Measurements from ENCODE around the gene DLGAP1.

DLGAP1 gene

DNA sequence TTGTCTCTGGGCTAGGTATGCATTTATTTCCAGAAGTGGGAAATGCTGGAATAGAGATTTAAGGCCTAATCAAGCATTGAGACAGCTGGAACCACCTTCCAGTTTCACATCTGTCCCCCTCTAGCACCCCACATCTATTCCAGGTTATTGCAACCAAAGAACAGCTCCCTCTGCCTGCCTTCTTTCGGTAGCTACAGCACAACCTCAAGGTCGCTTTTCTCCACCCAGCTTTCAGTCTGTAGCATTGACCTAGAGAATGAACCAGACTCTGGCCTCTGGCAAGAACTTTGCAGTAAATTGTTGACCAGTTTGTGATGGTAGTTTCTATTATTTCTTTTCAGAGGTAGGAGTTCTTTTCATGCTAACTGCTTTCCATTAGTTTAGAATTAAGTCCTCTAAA is 484.2 kb downstream of the DLGAP1 start:
- no peak for DNase-seq
- no peak for TF ChIP-seq GATA1 (IDR thresholded peaks at IDR 0.05; ENCODE audit: low read depth, low read length)
- TF ChIP-seq POLR2A (IDR thresholded peaks at IDR 0.05; ENCODE audit: low read length) = no peak

DNA sequence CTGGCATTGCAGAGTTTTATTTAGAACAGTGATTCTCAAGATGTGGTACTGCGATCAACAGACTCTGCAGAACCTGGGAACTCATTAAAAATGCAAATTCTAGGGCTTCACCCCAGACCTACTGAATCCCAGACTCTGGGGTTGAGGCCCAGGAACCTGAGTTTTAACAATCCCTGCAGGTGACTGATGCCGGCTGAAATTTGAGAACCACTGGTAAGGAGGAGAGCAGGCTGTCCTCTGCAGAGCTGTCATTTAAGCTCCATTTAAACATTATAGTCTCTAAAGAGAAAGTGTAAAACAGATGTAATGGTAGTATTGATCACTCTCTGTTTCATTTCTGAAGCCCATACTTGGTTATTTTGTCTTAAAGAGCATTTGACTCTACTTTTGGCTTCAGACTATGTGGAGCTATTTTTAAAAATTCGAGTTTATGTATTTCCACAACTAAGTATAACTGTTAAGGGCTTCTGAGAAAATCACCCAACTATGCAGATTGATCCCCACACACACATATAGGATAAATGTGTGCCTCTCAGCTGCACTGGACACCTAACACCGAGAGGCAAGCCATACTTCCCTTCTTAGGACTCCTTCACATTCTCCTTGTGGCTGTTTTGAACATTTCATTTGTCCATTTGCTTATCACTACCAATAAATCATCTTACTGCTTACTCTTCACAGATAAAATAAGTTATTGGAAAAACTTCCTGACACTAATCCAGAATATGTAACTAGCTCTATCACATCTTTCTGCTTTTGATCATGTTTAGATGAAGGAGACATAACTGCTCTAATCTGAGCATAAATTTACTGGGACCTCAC is 487.5 kb downstream of the DLGAP1 start:
- TF ChIP-seq POLR2A (IDR thresholded peaks at IDR 0.05; ENCODE audit: low read length) (no peak), GATA1 (IDR thresholded peaks at IDR 0.05; ENCODE audit: low read depth, low read length) (no peak)
- DNase-seq = no peak

DNA sequence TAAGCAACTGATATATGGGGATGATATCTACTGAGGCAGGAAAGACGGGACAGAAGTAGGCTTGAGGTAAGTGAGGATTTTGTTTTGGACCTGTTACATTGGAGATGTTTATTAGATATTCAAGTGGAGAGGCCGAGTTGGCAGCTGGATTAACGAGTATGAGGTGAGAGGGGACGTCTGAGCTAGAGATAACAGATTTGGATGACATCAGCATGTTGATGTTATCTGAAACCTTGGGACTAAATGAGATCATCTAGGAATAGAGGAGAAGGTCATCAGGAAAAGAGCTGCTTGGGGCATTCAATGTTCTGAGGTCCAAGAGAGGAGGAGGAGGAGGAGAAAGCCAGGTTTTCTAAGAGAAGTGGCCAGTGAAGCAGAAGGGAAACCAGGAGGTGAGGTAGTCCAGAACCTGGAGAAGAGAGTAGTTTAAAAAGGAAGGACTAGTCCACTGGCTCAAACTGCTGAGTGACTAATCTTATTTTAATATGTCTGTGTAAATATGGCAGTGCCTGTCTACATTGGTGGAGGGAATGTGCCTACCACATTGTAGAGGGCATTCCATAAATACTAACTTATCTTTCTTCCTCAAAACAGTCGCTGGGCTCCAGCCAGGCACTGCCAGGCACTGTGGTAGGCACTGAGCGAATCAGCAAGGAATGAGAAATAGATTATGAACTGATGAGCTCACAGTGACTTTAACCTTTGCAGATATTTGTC is 488.3 kb downstream of the DLGAP1 start:
- TF ChIP-seq GATA1 (IDR thresholded peaks at IDR 0.05; ENCODE audit: low read depth, low read length) (no peak), POLR2A (IDR thresholded peaks at IDR 0.05; ENCODE audit: low read length) (no peak)
- DNase-seq = no peak

DNA sequence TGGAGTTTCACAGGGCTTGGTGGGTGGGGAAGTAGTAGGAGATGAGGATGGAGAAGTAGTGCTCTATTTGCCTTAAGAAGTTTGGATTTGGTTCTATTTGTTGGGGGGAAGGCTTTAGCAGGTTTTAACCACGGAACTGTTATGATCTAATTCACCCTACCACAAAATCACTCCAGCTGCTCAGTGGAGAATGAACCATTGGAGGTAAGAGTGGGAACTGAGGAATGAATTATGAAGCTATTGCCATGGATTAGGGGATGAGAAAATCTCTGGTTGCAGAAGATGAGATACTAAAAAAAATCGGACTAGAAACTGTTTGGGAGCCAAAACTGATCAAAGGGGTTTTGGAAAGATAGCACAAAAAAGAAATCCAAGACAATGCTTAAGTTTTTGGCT is 488.9 kb downstream of the DLGAP1 start:
- DNase-seq = no peak
- TF ChIP-seq POLR2A (IDR thresholded peaks at IDR 0.05; ENCODE audit: low read length) (no peak), GATA1 (IDR thresholded peaks at IDR 0.05; ENCODE audit: low read depth, low read length) (no peak)

DNA sequence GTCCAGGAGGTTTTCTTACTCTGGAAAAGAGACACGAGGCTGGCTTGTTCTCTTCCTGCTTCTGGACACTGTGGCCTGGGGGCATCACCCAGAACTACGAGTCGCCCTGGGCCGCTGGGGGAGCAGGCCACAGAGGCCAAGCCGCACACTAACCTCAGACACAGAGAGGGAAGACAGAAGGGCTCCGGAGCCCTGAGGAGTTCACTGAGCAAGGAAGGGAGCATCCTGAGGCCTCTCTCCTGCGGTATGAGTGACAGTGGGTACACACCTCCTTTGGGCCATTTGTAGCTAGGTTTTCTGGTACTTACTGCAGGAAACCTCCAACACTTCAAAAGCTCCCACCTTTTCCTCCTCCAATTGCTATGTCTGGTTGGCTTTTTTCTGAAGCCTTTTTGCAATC is 494.1 kb downstream of the DLGAP1 start:
- DNase-seq = no peak
- no peak for TF ChIP-seq POLR2A (IDR thresholded peaks at IDR 0.05; ENCODE audit: low read length)
- no peak for TF ChIP-seq GATA1 (IDR thresholded peaks at IDR 0.05; ENCODE audit: low read depth, low read length)

DNA sequence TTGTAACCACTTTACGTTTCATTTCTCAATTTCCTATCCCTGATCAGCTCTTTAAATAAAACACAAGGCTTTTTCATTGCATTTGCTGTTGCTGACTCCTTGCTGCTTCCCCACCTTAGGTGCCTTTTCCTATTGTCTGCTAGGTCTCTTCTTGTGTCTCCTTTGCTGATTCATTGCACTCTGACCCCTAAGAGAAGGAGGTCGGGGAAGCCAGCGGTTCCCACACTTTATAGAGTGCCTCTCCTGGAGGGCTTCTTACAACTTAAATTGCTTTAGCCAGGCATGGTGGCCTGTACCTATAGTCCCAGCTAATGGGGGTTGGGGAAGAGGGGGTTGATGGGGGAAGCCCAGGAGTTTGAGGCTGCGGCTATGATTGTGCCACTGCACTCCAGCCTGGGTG is 495.0 kb downstream of the DLGAP1 start:
- DNase-seq = no peak
- TF ChIP-seq GATA1 (IDR thresholded peaks at IDR 0.05; ENCODE audit: low read depth, low read length) = no peak

DNA sequence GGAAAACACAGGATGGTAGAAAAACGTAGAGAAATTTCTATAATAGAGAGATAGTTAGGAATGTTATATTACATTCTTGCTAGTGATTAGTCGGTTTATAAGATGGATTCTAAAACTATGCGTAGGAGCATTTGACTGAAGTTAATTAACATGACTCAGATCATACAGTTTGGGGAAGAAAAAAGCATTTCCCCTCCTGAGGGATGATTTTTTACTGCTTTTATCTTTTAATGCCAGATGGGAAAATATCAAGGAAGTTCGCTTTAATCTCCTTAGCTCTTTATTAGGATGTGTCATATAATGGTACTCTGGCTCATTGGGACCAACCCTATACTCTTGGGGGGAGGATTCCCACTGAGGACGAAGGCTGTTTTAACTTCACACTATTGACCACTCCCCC is 503.1 kb downstream of the DLGAP1 start:
- TF ChIP-seq POLR2A (IDR thresholded peaks at IDR 0.05; ENCODE audit: low read length) (no peak), GATA1 (IDR thresholded peaks at IDR 0.05; ENCODE audit: low read depth, low read length) (no peak)
- no peak for DNase-seq

DNA sequence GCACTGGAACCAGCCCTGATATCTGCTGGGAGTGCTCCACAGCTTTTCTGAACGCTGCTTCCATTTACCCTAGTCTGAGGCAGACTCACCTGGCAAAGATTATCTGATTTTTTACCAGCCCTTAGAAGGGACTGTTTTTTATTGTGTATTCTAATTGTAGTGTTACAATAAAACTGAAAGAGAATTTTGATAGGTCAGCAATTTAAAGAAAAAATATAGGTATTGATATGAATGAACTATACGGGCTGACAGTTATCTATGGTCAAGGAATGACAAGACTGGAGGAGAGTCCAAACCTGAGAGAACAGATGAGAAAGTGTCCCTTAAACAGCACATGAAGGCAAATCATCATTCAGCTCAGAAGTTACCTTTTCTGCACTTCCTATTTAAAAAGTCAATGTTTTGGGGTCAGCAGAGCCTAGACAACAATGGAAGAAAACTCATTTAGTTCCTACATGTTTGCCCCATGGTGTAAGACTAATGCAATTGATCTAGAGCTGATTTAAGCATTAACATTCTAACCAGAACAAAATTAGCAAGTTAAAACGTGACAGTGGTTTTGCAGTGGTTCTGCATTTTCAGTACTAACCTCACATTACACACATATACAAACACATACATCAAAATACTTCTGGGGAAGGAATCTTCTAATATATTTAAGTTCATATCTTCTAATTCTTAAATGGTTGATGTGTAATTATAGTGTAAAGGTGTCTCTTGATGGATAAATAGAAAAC is 504.3 kb downstream of the DLGAP1 start:
- DNase-seq = no peak
- TF ChIP-seq GATA1 (IDR thresholded peaks at IDR 0.05; ENCODE audit: low read depth, low read length) (no peak), POLR2A (IDR thresholded peaks at IDR 0.05; ENCODE audit: low read length) (no peak)

DNA sequence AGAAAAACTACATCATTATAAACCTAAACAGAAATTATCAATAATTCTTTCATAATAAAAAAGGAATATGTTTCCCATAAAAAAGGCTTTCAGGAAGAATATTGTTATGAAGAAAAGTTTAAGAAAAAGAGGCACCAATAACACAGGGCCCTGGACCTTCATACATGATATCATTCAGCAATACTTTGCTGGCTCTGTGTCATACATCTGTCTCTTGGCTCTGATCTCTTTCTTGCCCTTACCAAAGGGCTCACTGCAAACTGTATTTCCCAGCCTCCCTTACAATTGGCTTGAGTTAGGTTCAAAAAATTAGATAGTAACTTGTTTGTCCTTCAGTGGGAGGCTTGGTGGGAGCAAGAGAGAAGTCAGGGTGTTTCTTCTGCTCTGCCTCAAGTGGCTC is 506.1 kb downstream of the DLGAP1 start:
- TF ChIP-seq GATA1 (IDR thresholded peaks at IDR 0.05; ENCODE audit: low read depth, low read length) (no peak), POLR2A (IDR thresholded peaks at IDR 0.05; ENCODE audit: low read length) (no peak)
- no peak for DNase-seq

DNA sequence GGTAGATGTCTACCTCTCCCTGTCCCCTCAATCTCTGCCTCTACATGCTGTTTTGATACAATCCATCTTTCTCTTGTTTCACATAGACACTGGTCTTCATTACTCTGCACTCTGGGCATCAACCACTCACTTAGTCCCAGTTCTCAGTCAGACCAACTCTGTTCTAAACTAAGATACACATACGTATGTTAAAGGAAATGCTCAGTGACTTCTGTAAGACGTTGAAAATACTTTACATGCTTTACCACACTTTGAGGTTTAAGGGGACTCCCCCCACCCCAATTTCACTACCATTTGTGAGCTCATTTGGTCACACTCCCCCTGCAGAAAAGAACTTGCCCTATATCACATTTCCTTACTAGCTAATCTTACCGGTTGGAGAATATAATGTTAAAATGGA is 507.7 kb downstream of the DLGAP1 start:
- DNase-seq = no peak
- TF ChIP-seq GATA1 (IDR thresholded peaks at IDR 0.05; ENCODE audit: low read depth, low read length) = no peak
- TF ChIP-seq POLR2A (IDR thresholded peaks at IDR 0.05; ENCODE audit: low read length) = no peak

DNA sequence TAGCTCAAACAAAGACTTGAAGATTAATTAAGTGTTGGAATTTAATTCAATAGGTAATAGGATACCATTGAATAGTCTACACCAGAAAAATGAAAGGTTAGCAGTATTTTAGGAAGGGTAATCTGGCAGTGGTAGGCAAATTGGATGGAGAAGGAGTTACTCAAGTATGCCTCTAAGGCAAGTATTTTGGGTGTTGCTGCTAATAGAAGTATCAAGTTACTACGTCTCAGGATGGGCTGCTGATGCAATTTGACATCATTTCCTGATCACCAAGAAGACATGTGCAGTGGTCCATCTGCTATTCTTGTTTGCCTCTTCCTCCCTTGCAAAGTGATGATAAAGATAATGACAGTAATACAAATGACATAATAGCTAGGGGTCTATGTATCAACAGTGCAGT is 519.8 kb downstream of the DLGAP1 start:
- TF ChIP-seq POLR2A (IDR thresholded peaks at IDR 0.05; ENCODE audit: low read length) = no peak
- no peak for TF ChIP-seq GATA1 (IDR thresholded peaks at IDR 0.05; ENCODE audit: low read depth, low read length)
- DNase-seq = no peak

DNA sequence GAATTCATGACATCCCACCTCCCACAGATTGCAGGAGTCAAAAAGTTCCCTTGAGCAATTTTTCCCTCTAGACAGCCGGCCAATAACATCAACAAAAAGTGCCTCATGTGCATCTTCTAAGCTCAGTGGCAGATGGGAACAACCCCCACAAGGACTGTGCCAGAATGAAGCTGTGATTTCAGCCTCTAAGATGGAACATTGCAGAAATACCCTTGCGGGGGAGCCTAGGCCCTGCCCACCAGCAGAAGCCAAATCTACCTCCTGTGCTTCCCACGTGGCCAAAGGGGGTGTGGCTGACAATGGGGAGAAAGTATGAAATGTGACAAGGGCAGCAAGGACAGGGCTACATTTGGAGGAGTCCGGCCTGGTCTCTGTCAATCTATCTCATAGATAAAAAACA is 522.8 kb downstream of the DLGAP1 start:
- TF ChIP-seq GATA1 (IDR thresholded peaks at IDR 0.05; ENCODE audit: low read depth, low read length) (no peak), POLR2A (IDR thresholded peaks at IDR 0.05; ENCODE audit: low read length) (no peak)
- no peak for DNase-seq

DNA sequence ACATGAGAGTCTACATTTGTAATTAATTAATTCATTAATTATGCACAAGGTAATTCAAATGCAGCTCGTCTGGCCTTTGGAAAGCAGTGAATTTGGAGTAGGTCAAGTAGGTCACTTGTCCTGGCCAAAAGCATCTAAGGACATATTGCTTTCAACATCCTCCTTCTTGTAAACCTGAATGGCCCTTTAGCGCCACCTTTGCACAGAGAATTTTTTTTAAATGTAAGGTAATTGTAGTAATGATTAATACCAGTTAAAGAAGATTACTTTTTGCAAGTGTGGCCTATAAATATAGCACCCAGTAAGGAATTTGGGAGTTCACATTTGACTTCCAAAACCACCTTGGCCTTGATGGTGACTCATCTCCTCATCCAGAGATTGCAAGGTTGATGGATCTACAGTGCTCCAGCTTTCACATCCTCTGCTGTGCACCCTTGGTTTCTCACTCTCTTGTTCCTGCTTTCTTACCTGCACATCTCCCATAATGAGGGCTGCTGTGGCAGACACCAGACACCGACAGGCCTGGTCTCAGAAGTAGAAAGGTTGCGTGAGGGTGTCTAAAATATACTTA is 523.5 kb downstream of the DLGAP1 start:
- DNase-seq = peak in 1 of 2 experiments; percentile 23
- TF ChIP-seq GATA1 (IDR thresholded peaks at IDR 0.05; ENCODE audit: low read depth, low read length) (no peak), POLR2A (IDR thresholded peaks at IDR 0.05; ENCODE audit: low read length) (no peak)

DNA sequence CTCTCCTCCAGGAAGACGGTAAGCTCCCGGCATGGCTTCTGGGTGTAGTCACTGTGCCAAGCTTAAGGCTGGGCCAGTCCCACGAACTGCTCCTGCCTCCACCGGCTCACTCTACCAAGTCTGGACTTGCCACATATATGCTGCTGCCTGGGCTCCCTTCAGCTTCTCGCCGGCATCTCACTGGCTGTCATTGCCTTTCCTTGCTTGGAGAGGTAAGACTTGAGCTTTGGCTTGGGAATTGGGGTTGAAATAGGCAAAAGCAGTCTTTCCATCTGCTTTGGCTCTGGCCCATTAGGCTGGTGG is 524.1 kb downstream of the DLGAP1 start:
- TF ChIP-seq GATA1 (IDR thresholded peaks at IDR 0.05; ENCODE audit: low read depth, low read length) (no peak), POLR2A (IDR thresholded peaks at IDR 0.05; ENCODE audit: low read length) (no peak)
- no peak for DNase-seq

Data from erythroblast (primary cell).